ENCODE results near the gene MYLK3.

MYLK3 gene

GRCh38 chr16:46715769-46716305, 32.3 kb downstream of the MYLK3 start:
- no peak for TF ChIP-seq CTCF (IDR thresholded peaks at IDR 0.05; ENCODE audit: low read depth, low read length)
- no peak for DNase-seq (ENCODE audit: extremely low read depth, low read depth)

- TF ChIP-seq CTCF (IDR thresholded peaks at IDR 0.05; ENCODE audit: low read depth, low read length) = no peak
- DNase-seq (ENCODE audit: extremely low read depth, low read depth) = no peak
Measured at GRCh38 chr16:46714797-46715591, 33.1 kb downstream of the MYLK3 start.

GRCh38 chr16:46713634-46714033, 34.5 kb downstream of the MYLK3 start:
- DNase-seq (ENCODE audit: extremely low read depth, low read depth) = no peak

GRCh38 chr16:46712911-46713310, 35.2 kb downstream of the MYLK3 start:
- no peak for TF ChIP-seq CTCF (IDR thresholded peaks at IDR 0.05; ENCODE audit: low read depth, low read length)
- no peak for DNase-seq (ENCODE audit: extremely low read depth, low read depth)

More at GRCh38 chr16:46713634-46714033, 34.5 kb downstream of the MYLK3 start:
- TF ChIP-seq CTCF (IDR thresholded peaks at IDR 0.05; ENCODE audit: low read depth, low read length) = no peak

GRCh38 chr16:46711106-46712058, 36.8 kb downstream of the MYLK3 start:
- TF ChIP-seq CTCF (IDR thresholded peaks at IDR 0.05; ENCODE audit: low read depth, low read length) = no peak
- DNase-seq (ENCODE audit: extremely low read depth, low read depth) = no peak

- no peak for TF ChIP-seq CTCF (IDR thresholded peaks at IDR 0.05; ENCODE audit: low read depth, low read length)
- DNase-seq (ENCODE audit: extremely low read depth, low read depth) = no peak
Measured at GRCh38 chr16:46709469-46710005, 38.6 kb downstream of the MYLK3 start.

Measured in AG09319 (cell line).